OCI-LY1 (cell line): ENCODE results near the gene CAMK2D.

ENCODE experiments used
- EZH2 ChIP-seq: fragments of 200-600 bp; sonication (generic), shearing (Covaris generic); IDR thresholded peaks from 2 replicates; pipeline ENCODE4 v1.8.0; 2017; ENCODE audit warnings: borderline replicate concordance, mixed run types, mild to moderate bottlenecking, antibody characterized with exemption, low read length, moderate library complexity, mixed read lengths
- TF ChIP-seq, protein P1 (sequence below): fragments of 200-600 bp; sonication (generic), shearing (Covaris generic); IDR thresholded peaks from 2 replicates; pipeline ENCODE4 v1.5.1; 2017; ENCODE audit warnings: mild to moderate bottlenecking, antibody characterized with exemption, low read length, moderate library complexity, mixed read lengths

GRCh38 chr4:113739197-113739596, 22.3 kb downstream of the CAMK2D start:
- TF ChIP-seq, protein P1, sequence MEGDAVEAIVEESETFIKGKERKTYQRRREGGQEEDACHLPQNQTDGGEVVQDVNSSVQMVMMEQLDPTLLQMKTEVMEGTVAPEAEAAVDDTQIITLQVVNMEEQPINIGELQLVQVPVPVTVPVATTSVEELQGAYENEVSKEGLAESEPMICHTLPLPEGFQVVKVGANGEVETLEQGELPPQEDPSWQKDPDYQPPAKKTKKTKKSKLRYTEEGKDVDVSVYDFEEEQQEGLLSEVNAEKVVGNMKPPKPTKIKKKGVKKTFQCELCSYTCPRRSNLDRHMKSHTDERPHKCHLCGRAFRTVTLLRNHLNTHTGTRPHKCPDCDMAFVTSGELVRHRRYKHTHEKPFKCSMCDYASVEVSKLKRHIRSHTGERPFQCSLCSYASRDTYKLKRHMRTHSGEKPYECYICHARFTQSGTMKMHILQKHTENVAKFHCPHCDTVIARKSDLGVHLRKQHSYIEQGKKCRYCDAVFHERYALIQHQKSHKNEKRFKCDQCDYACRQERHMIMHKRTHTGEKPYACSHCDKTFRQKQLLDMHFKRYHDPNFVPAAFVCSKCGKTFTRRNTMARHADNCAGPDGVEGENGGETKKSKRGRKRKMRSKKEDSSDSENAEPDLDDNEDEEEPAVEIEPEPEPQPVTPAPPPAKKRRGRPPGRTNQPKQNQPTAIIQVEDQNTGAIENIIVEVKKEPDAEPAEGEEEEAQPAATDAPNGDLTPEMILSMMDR = no peak
- no peak for TF ChIP-seq EZH2
